SK-N-SH treated with all-trans-retinoic acid at 6 μM for 48 hours (cell line): ENCODE measurements around the gene DLG2.

Source experiments
- ATAC-seq: fragments of 200-7000 bp; cut with Tn5 transposase; 3 replicates; pipeline ENCODE4 v1.9.1; 2020; ENCODE audit warnings: mild to moderate bottlenecking, moderate library complexity
- BACH2 ChIP-seq: fragments of 250-450 bp; sonication (Bioruptor Pico); IDR thresholded peaks from 2 replicates; pipeline ENCODE4 v1.9.0; 2021; ENCODE audit warnings: mild to moderate bottlenecking, borderline replicate concordance
- CREB5 ChIP-seq: fragments of 250-450 bp; sonication (Bioruptor Pico); IDR thresholded peaks from 2 replicates; pipeline ENCODE4 v1.5.1; 2020; ENCODE audit warnings: low read depth, mild to moderate bottlenecking, moderate library complexity
- CSDC2 ChIP-seq: fragments of 250-450 bp; sonication (Bioruptor Pico); IDR thresholded peaks from 2 replicates; pipeline ENCODE4 v1.5.0; 2020; ENCODE audit warnings: mild to moderate bottlenecking, moderate library complexity
- CSRNP3 ChIP-seq: fragments of 250-450 bp; sonication (Bioruptor Pico); IDR thresholded peaks from 2 replicates; pipeline ENCODE4 v1.5.1; 2021; ENCODE audit warnings: mild to moderate bottlenecking, moderate library complexity
- ESRRG ChIP-seq: fragments of 250-450 bp; sonication (Bioruptor Pico); IDR thresholded peaks from 2 replicates; pipeline ENCODE4 v1.6.1; 2021; ENCODE audit warnings: mild to moderate bottlenecking
- GLIS3 ChIP-seq: fragments of 250-450 bp; sonication (Bioruptor Pico); IDR thresholded peaks from 2 replicates; pipeline ENCODE4 v1.5.0; 2020; ENCODE audit warnings: mild to moderate bottlenecking, moderate library complexity
- ISL1 ChIP-seq: fragments of 250-450 bp; sonication (Bioruptor Pico); IDR thresholded peaks from 2 replicates; pipeline ENCODE4 v2.1.2; 2022; ENCODE audit warnings: mild to moderate bottlenecking, moderate library complexity
- OSR1 ChIP-seq: fragments of 250-450 bp; sonication (Bioruptor Pico); IDR thresholded peaks from 2 replicates; pipeline ENCODE4 v1.8.0; 2022; ENCODE audit warnings: moderate library complexity, mild to moderate bottlenecking, inconsistent platforms
- PATZ1 ChIP-seq: fragments of 250-450 bp; sonication (Bioruptor Pico); IDR thresholded peaks from 2 replicates; pipeline ENCODE4 v1.8.0; 2020; ENCODE audit warnings: mild to moderate bottlenecking, moderate library complexity, borderline replicate concordance
- POU6F1 ChIP-seq: fragments of 250-450 bp; sonication (Bioruptor Pico); IDR thresholded peaks from 2 replicates; pipeline ENCODE4 v1.8.0; 2021; ENCODE audit warnings: low read depth, mild to moderate bottlenecking, moderate library complexity, borderline replicate concordance
- PPARA ChIP-seq: fragments of 250-450 bp; sonication (Bioruptor Pico); IDR thresholded peaks from 2 replicates; pipeline ENCODE4 v1.5.0; 2020; ENCODE audit warnings: mild to moderate bottlenecking, borderline replicate concordance
- RARB ChIP-seq: fragments of 250-450 bp; sonication (Bioruptor Pico); IDR thresholded peaks from 2 replicates; pipeline ENCODE4 v1.8.0; 2021; ENCODE audit warnings: mild to moderate bottlenecking, moderate library complexity
- SNAI2 ChIP-seq: fragments of 250-450 bp; sonication (Bioruptor Pico); IDR thresholded peaks from 2 replicates; pipeline ENCODE4 v1.5.0; 2020; ENCODE audit warnings: mild to moderate bottlenecking, moderate library complexity
- TCF4 ChIP-seq: fragments of 250-450 bp; sonication (Bioruptor Pico); IDR thresholded peaks from 2 replicates; pipeline ENCODE4 v1.8.0; 2021; ENCODE audit warnings: mild to moderate bottlenecking, moderate library complexity, borderline replicate concordance
- TOX ChIP-seq: fragments of 250-450 bp; sonication (Bioruptor Pico); IDR thresholded peaks from 2 replicates; pipeline ENCODE4 v1.8.0; 2021; ENCODE audit warnings: mild to moderate bottlenecking, moderate library complexity, borderline replicate concordance
- TSHZ2 ChIP-seq: fragments of 250-450 bp; sonication (Bioruptor Pico); IDR thresholded peaks from 2 replicates; pipeline ENCODE4 v1.5.0; 2020; ENCODE audit warnings: mild to moderate bottlenecking, moderate library complexity
- ZC3H10 ChIP-seq: fragments of 250-450 bp; sonication (Bioruptor Pico); IDR thresholded peaks from 2 replicates; pipeline ENCODE4 v1.5.1; 2021; ENCODE audit warnings: mild to moderate bottlenecking, moderate library complexity
- ZFP3 ChIP-seq: fragments of 250-450 bp; sonication (Bioruptor Pico); IDR thresholded peaks from 2 replicates; pipeline ENCODE4 v1.5.0; 2020; ENCODE audit warnings: mild to moderate bottlenecking, moderate library complexity
- ZFP30 ChIP-seq: fragments of 450-650 bp; formaldehyde crosslinking; IDR thresholded peaks from 2 replicates; pipeline ENCODE4 v1.5.0; 2022; ENCODE audit warnings: mild to moderate bottlenecking, moderate library complexity
- ZNF565 ChIP-seq: fragments of 450-650 bp; formaldehyde crosslinking; conservative IDR thresholded peaks from 2 replicates; pipeline ENCODE4 v1.5.0; 2020; ENCODE audit warnings: low read depth, mild to moderate bottlenecking, moderate library complexity
- ZNF70 ChIP-seq: fragments of 450-650 bp; formaldehyde crosslinking; IDR thresholded peaks from 2 replicates; pipeline ENCODE4 v1.5.0; 2020; ENCODE audit warnings: mild to moderate bottlenecking, moderate library complexity
- ZNF8 ChIP-seq: fragments of 450-650 bp; formaldehyde crosslinking; IDR thresholded peaks from 2 replicates; pipeline ENCODE4 v1.5.0; 2020; ENCODE audit warnings: mild to moderate bottlenecking, moderate library complexity

DLG2 gene

GRCh38 chr11:84358034-84358433 lies 1269.1 kb downstream of the DLG2 start:
- TF ChIP-seq TCF4 (no peak), POU6F1 (CRISPR knock-in tag) (no peak), RARB (CRISPR knock-in tag) (no peak), ZC3H10 (CRISPR knock-in tag) (no peak), ZNF565 (CRISPR knock-in tag) (no peak), CSRNP3 (no peak), CSDC2 (no peak), CREB5 (no peak)
- TF ChIP-seq, all 23 proteins: peak for 0
- ATAC-seq = no peak

GRCh38 chr11:84355911-84356310 lies 1271.2 kb downstream of the DLG2 start:
- TF ChIP-seq ZFP30 (no peak), BACH2 (CRISPR knock-in tag) (no peak), ESRRG (CRISPR knock-in tag) (no peak), CREB5 (no peak), ZNF70 (no peak), OSR1 (CRISPR knock-in tag) (no peak), TOX (CRISPR knock-in tag) (no peak), ZNF8 (CRISPR knock-in tag) (no peak), CSDC2 (no peak), TSHZ2 (no peak), RARB (CRISPR knock-in tag) (no peak), SNAI2 (CRISPR knock-in tag) (no peak), ZNF565 (CRISPR knock-in tag) (no peak), ZC3H10 (CRISPR knock-in tag) (no peak), ZFP3 (no peak), GLIS3 (CRISPR knock-in tag) (no peak), PPARA (no peak)

GRCh38 chr11:84345597-84345996 lies 1281.5 kb downstream of the DLG2 start:
- ATAC-seq = no peak
- no peak for TF ChIP-seq ZNF70
- no peak for TF ChIP-seq GLIS3 (CRISPR knock-in tag)
- TF ChIP-seq TCF4 = no peak
- no peak for TF ChIP-seq PATZ1
- TF ChIP-seq ZFP30 = no peak
- no peak for TF ChIP-seq ISL1 (CRISPR knock-in tag)
- no peak for TF ChIP-seq CSRNP3
- no peak for TF ChIP-seq ZNF8 (CRISPR knock-in tag)
- TF ChIP-seq CREB5 = no peak
- no peak for TF ChIP-seq TSHZ2

More at GRCh38 chr11:84355911-84356310, 1271.2 kb downstream of the DLG2 start:
- no peak for ATAC-seq
